SK-N-DZ (cell line): ENCODE results near the gene CLTCL1.
A peak's percentile ranks its signal among the peaks of the same experiment; 100 is the strongest.

Experiments
- DNase-seq: peaks from one replicate; pipeline ENCODE4 v3.0.0-alpha.2; 2015; ENCODE audit warnings: low spot score

The CLTCL1 gene

GRCh38 chr22:19196841-19197612 is 94.5 kb downstream of the CLTCL1 start:
- DNase-seq: no peak

GRCh38 chr22:19195796-19196731 is 95.5 kb downstream of the CLTCL1 start:
- DNase-seq: no peak

- DNase-seq: no peak
Measured at GRCh38 chr22:19194766-19195536, 96.6 kb downstream of the CLTCL1 start.

GRCh38 chr22:19193879-19194278 is 97.6 kb downstream of the CLTCL1 start:
- DNase-seq: no peak

GRCh38 chr22:19187716-19188563 is 103.6 kb downstream of the CLTCL1 start:
- no peak for DNase-seq

- no peak for DNase-seq
Measured at GRCh38 chr22:19184276-19184997, 107.1 kb downstream of the CLTCL1 start.

- no peak for DNase-seq
Measured at GRCh38 chr22:19183216-19183615, 108.3 kb downstream of the CLTCL1 start.

- DNase-seq: no peak
Measured at GRCh38 chr22:19182472-19183157, 108.9 kb downstream of the CLTCL1 start.

- DNase-seq: no peak
Measured at GRCh38 chr22:19181786-19182471, 109.6 kb downstream of the CLTCL1 start.

GRCh38 chr22:19180740-19181410 is 110.6 kb downstream of the CLTCL1 start:
- DNase-seq: no peak

GRCh38 chr22:19180234-19180633 is 111.3 kb downstream of the CLTCL1 start:
- no peak for DNase-seq

- peak; percentile 86 for DNase-seq
Measured at GRCh38 chr22:19179497-19180048, 111.9 kb downstream of the CLTCL1 start.

GRCh38 chr22:19178657-19179496 is 112.6 kb downstream of the CLTCL1 start, which contains the start of gene SLC25A1:
TSS of gene SLC25A1 (minus strand) at chr22:19178736. CDS start at chr22:19178673, 63 bp downstream.
- peak; percentile 87 for DNase-seq

GRCh38 chr22:19178065-19178656 is 113.4 kb downstream of the CLTCL1 start:
- DNase-seq: peak; percentile 68

GRCh38 chr22:19177164-19178064 is 114.1 kb downstream of the CLTCL1 start:
- no peak for DNase-seq
